Calu3 (cell line): ENCODE results near the gene NDUFS4. TPM values are rescaled to one million over a fixed set of nuclear protein-coding genes. Genes with fewer than 3 reads are reported as not detected.
"Not testable (repeated sequence)": the region's sequence is repeated elsewhere in the genome, so short reads cannot be mapped to it uniquely, and the experiment has no call there.

Experiments
- BruUV-seq: library from RNA; stranded (reverse); fragments of 400-500 nt; replicated peaks from 2 replicates; lab custom pipeline; 2021; lab: Mats Ljungman, UMichigan
- CTCF ChIA-PET: fragments of 300-600 bp; sonication (Branson Sonifier 250); formaldehyde crosslinking; loops from one replicate; lab custom pipeline; 2022; ENCODE audit warnings: antibody characterized with exemption; lab: Charles Lee
- DNase-seq: peaks from one replicate; pipeline ENCODE4 v3.0.0; 2022
- H3K27ac Mint-ChIP-seq: one replicate; pipeline ENCODE4 v1.8.0; 2022; ENCODE audit warnings: mixed read lengths; ENCODE audit not compliant: unreplicated experiment
- H3K27me3 Mint-ChIP-seq: one replicate; pipeline ENCODE4 v1.8.0; 2022; ENCODE audit warnings: mixed read lengths; ENCODE audit not compliant: unreplicated experiment
- H3K36me3 Mint-ChIP-seq: one replicate; pipeline ENCODE4 v1.8.0; 2022; ENCODE audit warnings: mild to moderate bottlenecking, moderate library complexity, mixed read lengths; ENCODE audit not compliant: insufficient read depth, unreplicated experiment
- H3K4me1 Mint-ChIP-seq: one replicate; pipeline ENCODE4 v1.8.0; 2022; ENCODE audit warnings: mild to moderate bottlenecking, low read depth, mixed read lengths; ENCODE audit not compliant: unreplicated experiment
- H3K4me3 Mint-ChIP-seq: one replicate; pipeline ENCODE4 v1.8.0; 2022; ENCODE audit warnings: mild to moderate bottlenecking, low read depth, moderate library complexity, mixed read lengths; ENCODE audit not compliant: unreplicated experiment
- H3K9me3 Mint-ChIP-seq: one replicate; pipeline ENCODE4 v1.8.0; 2022; ENCODE audit warnings: low read depth, mixed read lengths; ENCODE audit not compliant: unreplicated experiment
- intact Hi-C: fragments of 100-400 bp; cut with micrococcal nuclease; formaldehyde crosslinking; loops from one replicate; pipeline ENCODE4 v1.10.0; 2022; ENCODE audit not compliant: unreplicated experiment
- total RNA-seq: library from RNA; stranded (reverse); gene quantifications from 2 replicates; pipeline ENCODE4 v1.2.3, GENCODE V29; 2022
- TF ChIP-seq, protein P1 (sequence below): fragments of 200-600 bp; IDR thresholded peaks from one replicate; pipeline ENCODE4 v1.8.0; 2022; ENCODE audit warnings: antibody characterized with exemption; ENCODE audit not compliant: unreplicated experiment

NDUFS4 gene
- total RNA-seq, 1 experiment from 2014 or later: 71.0 TPM

DNA sequence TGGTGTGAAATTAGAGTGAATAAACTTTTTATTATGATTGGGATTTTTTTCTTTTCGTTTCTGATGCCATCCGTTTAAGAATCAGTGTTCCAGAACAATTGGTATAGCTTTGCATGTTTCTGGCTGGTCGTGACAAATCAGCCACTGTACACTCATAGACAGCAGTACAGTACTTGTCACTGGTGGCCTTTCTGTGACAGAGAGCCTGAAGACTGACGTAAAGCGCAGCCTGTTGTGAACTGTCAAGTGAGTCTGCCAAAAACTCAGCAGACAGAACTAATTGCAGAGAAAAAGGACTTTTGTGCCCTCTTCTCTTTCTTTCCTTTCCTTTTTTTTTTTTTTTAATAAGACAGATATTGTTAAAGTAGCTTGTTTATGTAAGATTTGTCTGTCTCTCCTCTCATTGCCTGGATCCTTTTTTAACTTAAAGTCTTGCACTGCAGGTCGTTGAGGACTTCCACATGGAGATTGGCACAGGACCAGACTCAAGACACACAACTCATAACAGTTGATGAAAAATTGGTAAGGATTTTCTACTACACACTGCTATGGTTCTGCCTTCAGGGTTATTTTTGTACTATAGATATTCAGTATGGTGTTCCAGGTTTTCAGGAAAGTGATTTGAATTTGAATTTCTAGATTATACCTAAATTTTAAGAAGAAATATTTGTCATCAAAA is 42.7 kb downstream of the NDUFS4 start:
- intact Hi-C loops: no loop called here
- no peak overlapping the region for H3K4me3 Mint-ChIP-seq
- TF ChIP-seq, protein P1, sequence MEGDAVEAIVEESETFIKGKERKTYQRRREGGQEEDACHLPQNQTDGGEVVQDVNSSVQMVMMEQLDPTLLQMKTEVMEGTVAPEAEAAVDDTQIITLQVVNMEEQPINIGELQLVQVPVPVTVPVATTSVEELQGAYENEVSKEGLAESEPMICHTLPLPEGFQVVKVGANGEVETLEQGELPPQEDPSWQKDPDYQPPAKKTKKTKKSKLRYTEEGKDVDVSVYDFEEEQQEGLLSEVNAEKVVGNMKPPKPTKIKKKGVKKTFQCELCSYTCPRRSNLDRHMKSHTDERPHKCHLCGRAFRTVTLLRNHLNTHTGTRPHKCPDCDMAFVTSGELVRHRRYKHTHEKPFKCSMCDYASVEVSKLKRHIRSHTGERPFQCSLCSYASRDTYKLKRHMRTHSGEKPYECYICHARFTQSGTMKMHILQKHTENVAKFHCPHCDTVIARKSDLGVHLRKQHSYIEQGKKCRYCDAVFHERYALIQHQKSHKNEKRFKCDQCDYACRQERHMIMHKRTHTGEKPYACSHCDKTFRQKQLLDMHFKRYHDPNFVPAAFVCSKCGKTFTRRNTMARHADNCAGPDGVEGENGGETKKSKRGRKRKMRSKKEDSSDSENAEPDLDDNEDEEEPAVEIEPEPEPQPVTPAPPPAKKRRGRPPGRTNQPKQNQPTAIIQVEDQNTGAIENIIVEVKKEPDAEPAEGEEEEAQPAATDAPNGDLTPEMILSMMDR: no peak
- BruUV-seq: no TSS peak
- CTCF ChIA-PET: no interaction called here
- no peaks in the 10 kb centered on the region for H3K9me3 Mint-ChIP-seq
- H3K27me3 Mint-ChIP-seq: no peaks in the 10 kb centered on the region
- no peaks in the 10 kb centered on the region for H3K4me1 Mint-ChIP-seq
- H3K27ac Mint-ChIP-seq: no peak overlapping the region
- no peak for DNase-seq
- peaks cover 8% of the 10 kb centered on the region for H3K36me3 Mint-ChIP-seq

DNA sequence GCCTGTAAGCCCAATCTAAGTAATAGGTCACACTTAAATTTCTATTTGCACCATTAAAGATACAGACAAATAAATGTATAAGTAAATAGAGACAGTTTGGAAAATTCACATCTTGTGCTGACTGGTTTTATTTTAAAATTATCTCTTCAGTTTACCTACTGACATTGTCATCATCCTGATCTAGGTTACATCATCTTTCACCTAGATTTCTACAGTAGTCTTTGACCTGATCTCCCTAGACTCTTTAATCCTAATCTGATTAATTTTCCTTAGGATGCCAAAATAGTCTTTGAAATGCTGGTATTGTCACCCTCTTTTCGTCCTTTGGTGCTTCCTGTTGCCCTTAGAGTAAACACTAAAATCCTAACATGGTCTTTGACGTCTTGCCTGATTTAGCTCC is 43.9 kb downstream of the NDUFS4 start:
- H3K27me3 Mint-ChIP-seq: no peaks in the 10 kb centered on the region
- CTCF ChIA-PET: no interaction called here
- H3K9me3 Mint-ChIP-seq: no peaks in the 10 kb centered on the region
- no peaks in the 10 kb centered on the region for H3K4me1 Mint-ChIP-seq
- peaks cover 8% of the 10 kb centered on the region for H3K36me3 Mint-ChIP-seq
- no peak for DNase-seq
- TF ChIP-seq, protein P1: no peak
- BruUV-seq: no TSS peak
- intact Hi-C loops: no loop called here
- H3K4me3 Mint-ChIP-seq: no peak overlapping the region
- H3K27ac Mint-ChIP-seq: peak overlapping the region; percentile 12

DNA sequence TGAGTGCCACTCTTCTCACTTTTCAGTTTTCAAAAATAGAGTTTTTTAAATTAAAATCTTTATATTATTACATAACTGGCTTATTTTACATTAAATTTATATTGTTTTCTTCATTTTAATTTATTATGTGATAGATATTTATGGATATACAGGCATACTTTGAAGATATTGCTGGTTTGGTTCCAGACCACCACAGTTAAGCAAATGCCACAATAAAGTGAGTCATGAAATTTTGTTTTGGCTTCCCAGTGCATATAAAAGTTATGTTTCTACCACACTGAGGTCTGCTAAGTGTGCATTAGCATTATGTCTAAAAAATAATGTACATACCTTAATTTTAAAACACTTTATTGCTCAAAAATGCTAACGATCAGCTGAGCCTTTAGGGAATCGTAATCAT is 47.4 kb downstream of the NDUFS4 start:
- Mint-ChIP-seq H3K4me1 (no peaks in the 10 kb centered on the region), H3K27me3 (no peaks in the 10 kb centered on the region), H3K9me3 (no peaks in the 10 kb centered on the region), H3K4me3 (no peak overlapping the region), H3K27ac (no peak overlapping the region), H3K36me3 (peaks cover 8% of the 10 kb centered on the region)
- TF ChIP-seq, protein P1: no peak
- DNase-seq: no peak
- no TSS peak for BruUV-seq
- CTCF ChIA-PET: no interaction called here
- intact Hi-C loops: no loop called here

DNA sequence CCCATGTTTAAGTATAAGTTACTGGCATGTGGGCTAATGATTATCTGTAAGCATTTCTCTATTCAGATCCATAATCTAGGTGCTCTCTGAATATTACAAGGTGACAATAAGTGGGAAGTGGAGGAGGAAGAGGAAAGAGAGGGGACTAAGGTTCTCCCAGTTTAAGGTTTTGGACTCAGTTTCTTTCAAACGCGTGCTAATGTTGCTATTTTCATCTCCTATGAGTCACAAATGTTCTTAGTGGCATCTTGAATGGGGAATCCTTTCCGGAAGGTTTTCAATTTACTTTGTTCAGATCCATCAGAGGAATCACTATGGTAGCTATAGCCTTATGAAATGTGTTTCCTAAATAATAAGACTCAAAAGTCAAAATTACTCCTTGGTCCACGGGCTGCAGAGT is 48.5 kb downstream of the NDUFS4 start:
- H3K4me3 Mint-ChIP-seq, DNase-seq, CTCF ChIA-PET, H3K9me3 Mint-ChIP-seq, H3K27ac Mint-ChIP-seq, intact Hi-C loops, H3K4me1 Mint-ChIP-seq, H3K27me3 Mint-ChIP-seq, H3K36me3 Mint-ChIP-seq, BruUV-seq: not testable (repeated sequence)

DNA sequence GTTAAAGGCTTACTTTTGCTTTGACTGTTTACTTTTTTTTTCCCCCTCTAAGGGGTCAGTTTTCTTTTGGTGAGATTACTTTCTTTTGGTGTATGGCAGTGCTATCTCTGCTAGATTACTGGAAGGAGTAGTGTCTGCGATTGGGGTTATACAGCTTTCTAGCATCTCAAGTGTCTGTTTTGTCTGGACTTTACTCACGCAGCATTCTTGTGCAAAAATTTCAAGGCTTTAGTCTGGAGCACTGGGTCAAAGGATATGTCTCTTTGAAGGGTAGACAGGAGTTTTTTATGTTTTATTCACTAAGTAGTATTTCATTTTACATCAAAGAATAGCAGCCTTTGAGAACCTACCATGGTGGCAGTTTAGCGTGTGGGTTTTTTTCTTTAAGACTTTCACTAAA is 52.6 kb downstream of the NDUFS4 start:
- DNase-seq: no peak
- no peaks in the 10 kb centered on the region for H3K9me3 Mint-ChIP-seq
- H3K36me3 Mint-ChIP-seq: no peaks in the 10 kb centered on the region
- no peak overlapping the region for H3K4me3 Mint-ChIP-seq
- no TSS peak for BruUV-seq
- CTCF ChIA-PET: no interaction called here
- H3K27ac Mint-ChIP-seq: no peak overlapping the region
- TF ChIP-seq, protein P1: no peak
- no peaks in the 10 kb centered on the region for H3K27me3 Mint-ChIP-seq
- intact Hi-C loops: no loop called here
- no peaks in the 10 kb centered on the region for H3K4me1 Mint-ChIP-seq
